BLaER1 treated with 17β-estradiol and CSF1 and Interleukin-3, amounts not matched to agents 10 nM and 100 nM (cell line): Measurements from ENCODE around the gene SIL1.
"Not testable (repeated sequence)": the region's sequence is repeated elsewhere in the genome, so short reads cannot be mapped to it uniquely, and the experiment has no call there.

Source experiments
- H3K27ac ChIP-seq, 11 experiments: shearing (Covaris generic); formaldehyde crosslinking; 2 replicates each; pipeline ENCODE4 v1.8.1; 2022
- H3K27me3 ChIP-seq, 11 experiments: shearing (Covaris generic); formaldehyde crosslinking; 2 replicates each; pipeline ENCODE4 v1.8.1; 2022
- H3K36me3 ChIP-seq, 11 experiments: shearing (Covaris generic); formaldehyde crosslinking; 2 replicates each; pipeline ENCODE4 v1.8.1; 2022
- H3K4me1 ChIP-seq, 10 experiments: shearing (Covaris generic); formaldehyde crosslinking; 2 replicates each; pipeline ENCODE4 v1.8.1; 2022
- H3K4me2 ChIP-seq, 11 experiments: shearing (Covaris generic); formaldehyde crosslinking; 2 replicates each; pipeline ENCODE4 v1.8.1; 2022
- H3K4me3 ChIP-seq, 10 experiments: shearing (Covaris generic); formaldehyde crosslinking; 2 replicates each; pipeline ENCODE4 v1.8.1; 2022
- H3K9ac ChIP-seq, 11 experiments: shearing (Covaris generic); formaldehyde crosslinking; 2 replicates each; pipeline ENCODE4 v1.8.1; 2022
- H3K9me3 ChIP-seq, 11 experiments: shearing (Covaris generic); formaldehyde crosslinking; replicated peaks in 1 of 11; 2 replicates each; pipeline ENCODE4 v1.8.1; 2022
- H4K20me1 ChIP-seq, 11 experiments: shearing (Covaris generic); formaldehyde crosslinking; 2 replicates each; pipeline ENCODE4 v1.8.1; 2022
- Cebpa-rat ChIP-seq, 11 experiments: shearing (Covaris generic); IDR thresholded peaks; 2 replicates each; pipeline ENCODE4 v1.8.1; 2022

SIL1 gene

GRCh38 chr5:139181835-139182452, 16.2 kb downstream of the SIL1 start:
- H3K27ac ChIP-seq: peak overlapping the region in 5 of 11 experiments; percentile 18 to 55 (median 33); a peak in 7 of 22 replicates
- H3K4me2 ChIP-seq: peak overlapping the region; percentile 69 to 93 (median 85)
- H3K4me3 ChIP-seq: peak overlapping the region in 1 of 10 experiments; percentile 35; a peak in 1 of 20 replicates

GRCh38 chr5:139181322-139181730, 16.8 kb downstream of the SIL1 start:
- Histone ChIP-seq H4K20me1 (peaks cover 5 to 65% (median 34%) of the 10 kb centered on the region in 11 experiments; a peak in 15 of 22 replicates), H3K9ac (peak overlapping the region in 4 of 11 experiments; percentile 12 to 32 (median 18); a peak in 4 of 22 replicates), H3K4me1 (peaks cover 74 to 90% (median 84%) of the 10 kb centered on the region in 10 experiments), H3K27me3 (no peaks in the 10 kb centered on the region), H3K9me3 (no peaks in the 10 kb centered on the region), H3K4me2 (peak overlapping the region; percentile 69 to 93 (median 85)), H3K4me3 (no peak overlapping the region), H3K36me3 (peaks cover 0 to under 1% (median 0%) of the 10 kb centered on the region in 11 experiments; a peak in 1 of 22 replicates), H3K27ac (peak overlapping the region in 5 of 11 experiments; percentile 18 to 55 (median 33); a peak in 7 of 22 replicates)
- TF ChIP-seq Cebpa-rat (IDR thresholded peaks at IDR 0.05): no peak

More at GRCh38 chr5:139181835-139182452, 16.2 kb downstream of the SIL1 start:
- Histone ChIP-seq H3K36me3 (peaks cover 0 to 5% (median under 1%) of the 10 kb centered on the region in 11 experiments; a peak in 6 of 22 replicates), H3K9ac (peak overlapping the region in 4 of 11 experiments; percentile 12 to 32 (median 18); a peak in 5 of 22 replicates), H3K9me3 (no peaks in the 10 kb centered on the region), H4K20me1 (peaks cover 5 to 65% (median 34%) of the 10 kb centered on the region in 11 experiments; a peak in 15 of 22 replicates), H3K27me3 (no peaks in the 10 kb centered on the region), H3K4me1 (peaks cover 80 to 93% (median 88%) of the 10 kb centered on the region in 10 experiments)
- peak in 9 of 11 experiments; percentile 37 to 91 (median 68); a peak in 16 of 22 replicates for TF ChIP-seq Cebpa-rat (IDR thresholded peaks at IDR 0.05)

GRCh38 chr5:139180850-139181249, 17.3 kb downstream of the SIL1 start:
- Histone ChIP-seq H3K9ac (peak overlapping the region in 1 of 11 experiments; percentile 32; a peak in 1 of 22 replicates), H3K4me2 (peak overlapping the region; percentile 69 to 93 (median 85)), H4K20me1 (peaks cover 5 to 62% (median 34%) of the 10 kb centered on the region in 11 experiments; a peak in 15 of 22 replicates), H3K27ac (peak overlapping the region in 3 of 11 experiments; percentile 11 to 49 (median 33); a peak in 5 of 22 replicates), H3K4me1 (peaks cover 69 to 90% (median 79%) of the 10 kb centered on the region in 10 experiments), H3K36me3 (no peaks in the 10 kb centered on the region), H3K27me3 (no peaks in the 10 kb centered on the region), H3K4me3 (no peak overlapping the region), H3K9me3 (no peaks in the 10 kb centered on the region; a peak in 1 of 22 replicates)
- TF ChIP-seq Cebpa-rat (IDR thresholded peaks at IDR 0.05): no peak

GRCh38 chr5:139179778-139180513, 18.2 kb downstream of the SIL1 start:
- H3K4me2 ChIP-seq: peak overlapping the region; percentile 69 to 93 (median 85); a peak in 18 of 22 replicates
- not testable (repeated sequence) for H3K36me3 ChIP-seq, H3K27me3 ChIP-seq, H3K9ac ChIP-seq, H3K4me3 ChIP-seq, H3K9me3 ChIP-seq
- H3K27ac ChIP-seq: peak overlapping the region in 2 of 11 experiments; percentile 76 to 78; a peak in 1 of 22 replicates
- peaks cover 0 to 60% (median 34%) of the 10 kb centered on the region in 11 experiments; a peak in 15 of 22 replicates for H4K20me1 ChIP-seq
- peaks cover 66 to 90% (median 74%) of the 10 kb centered on the region in 10 experiments for H3K4me1 ChIP-seq

GRCh38 chr5:139178935-139179334, 19.2 kb downstream of the SIL1 start:
- Histone ChIP-seq H3K9ac (peak overlapping the region in 4 of 11 experiments; percentile 0 to 57 (median 32); a peak in 7 of 22 replicates), H3K27me3 (no peaks in the 10 kb centered on the region), H3K27ac (peak overlapping the region in 7 of 11 experiments; percentile 7 to 78 (median 55); a peak in 10 of 22 replicates), H3K4me1 (peaks cover 61 to 97% (median 70%) of the 10 kb centered on the region in 10 experiments), H3K9me3 (peaks cover 6 to 13% (median 7%) of the 10 kb centered on the region in 11 experiments; a peak in 19 of 22 replicates), H4K20me1 (peaks cover 0 to 60% (median 34%) of the 10 kb centered on the region in 11 experiments; a peak in 15 of 22 replicates), H3K36me3 (peaks cover 0 to 6% (median 0%) of the 10 kb centered on the region in 11 experiments; a peak in 3 of 22 replicates), H3K4me3 (no peak overlapping the region), H3K4me2 (peak overlapping the region; percentile 43 to 89 (median 79); a peak in 21 of 22 replicates)
- TF ChIP-seq Cebpa-rat (IDR thresholded peaks at IDR 0.05): no peak

GRCh38 chr5:139178589-139178917, 19.6 kb downstream of the SIL1 start:
- H4K20me1 ChIP-seq: peaks cover 0 to 58% (median 32%) of the 10 kb centered on the region in 11 experiments; a peak in 15 of 22 replicates
- H3K27me3 ChIP-seq: no peaks in the 10 kb centered on the region
- H3K4me1 ChIP-seq: peaks cover 57 to 97% (median 66%) of the 10 kb centered on the region in 10 experiments
- peaks cover 0 to 6% (median 0%) of the 10 kb centered on the region in 11 experiments; a peak in 3 of 22 replicates for H3K36me3 ChIP-seq
- TF ChIP-seq Cebpa-rat (IDR thresholded peaks at IDR 0.05): no peak
- peak overlapping the region; percentile 60 to 89 (median 79) for H3K4me2 ChIP-seq
- peak overlapping the region in 5 of 11 experiments; percentile 0 to 57 (median 7); a peak in 7 of 22 replicates for H3K9ac ChIP-seq
- H3K9me3 ChIP-seq: peaks cover 6 to 16% (median 9%) of the 10 kb centered on the region in 11 experiments; a peak in 20 of 22 replicates
- no peak overlapping the region for H3K4me3 ChIP-seq
- peak overlapping the region in 7 of 11 experiments; percentile 7 to 78 (median 55); a peak in 11 of 22 replicates for H3K27ac ChIP-seq

GRCh38 chr5:139177809-139178588, 20.2 kb downstream of the SIL1 start:
- Histone ChIP-seq H3K27me3 (no peaks in the 10 kb centered on the region), H3K27ac (peak overlapping the region; percentile 9 to 78 (median 47); a peak in 21 of 22 replicates), H3K4me2 (peak overlapping the region; percentile 60 to 89 (median 79)), H3K4me1 (peaks cover 51 to 97% (median 60%) of the 10 kb centered on the region in 10 experiments), H3K36me3 (peaks cover 0 to 7% (median 1%) of the 10 kb centered on the region in 11 experiments; a peak in 6 of 22 replicates), H3K9ac (peak overlapping the region in 10 of 11 experiments; percentile 1 to 65 (median 28); a peak in 8 of 22 replicates), H4K20me1 (peaks cover 0 to 52% (median 26%) of the 10 kb centered on the region in 11 experiments; a peak in 15 of 22 replicates), H3K9me3 (peaks cover 7 to 21% (median 13%) of the 10 kb centered on the region in 11 experiments; a peak in 21 of 22 replicates), H3K4me3 (no peak overlapping the region)
- no peak for TF ChIP-seq Cebpa-rat (IDR thresholded peaks at IDR 0.05)

- Histone ChIP-seq H3K27ac (peak overlapping the region in 8 of 11 experiments; percentile 9 to 78 (median 52); a peak in 15 of 22 replicates), H3K9ac (peak overlapping the region in 5 of 11 experiments; percentile 3 to 65 (median 48); a peak in 5 of 22 replicates)
Measured at GRCh38 chr5:139177281-139177680, 20.9 kb downstream of the SIL1 start.

GRCh38 chr5:139174382-139174781, 23.8 kb downstream of the SIL1 start:
- H3K9ac ChIP-seq, H3K27me3 ChIP-seq, H3K4me3 ChIP-seq: not testable (repeated sequence)
- Histone ChIP-seq H3K9me3 (peaks cover 22 to 41% (median 30%) of the 10 kb centered on the region in 11 experiments), H3K27ac (peak overlapping the region in 1 of 11 experiments; percentile 16; a peak in 1 of 22 replicates), H3K36me3 (peaks cover 0 to 22% (median 9%) of the 10 kb centered on the region in 11 experiments; a peak in 10 of 22 replicates), H4K20me1 (peaks cover 0 to 18% (median 5%) of the 10 kb centered on the region in 11 experiments; a peak in 8 of 22 replicates), H3K4me1 (peaks cover 22 to 62% (median 25%) of the 10 kb centered on the region in 10 experiments), H3K4me2 (peak overlapping the region in 2 of 11 experiments; percentile 45 to 55; a peak in 4 of 22 replicates)

More at GRCh38 chr5:139177281-139177680, 20.9 kb downstream of the SIL1 start:
- not testable (repeated sequence) for H3K4me3 ChIP-seq, H3K27me3 ChIP-seq
- Histone ChIP-seq H3K36me3 (peaks cover 0 to 15% (median 6%) of the 10 kb centered on the region in 11 experiments; a peak in 10 of 22 replicates), H4K20me1 (peaks cover 0 to 45% (median 19%) of the 10 kb centered on the region in 11 experiments; a peak in 12 of 22 replicates), H3K9me3 (peaks cover 14 to 28% (median 20%) of the 10 kb centered on the region in 11 experiments), H3K4me1 (peaks cover 44 to 91% (median 53%) of the 10 kb centered on the region in 10 experiments), H3K4me2 (peak overlapping the region; percentile 60 to 89 (median 79))
